NK-92 (cell line): ENCODE measurements around the gene FSIP1.

Experiments used
- DNase-seq: peaks from one replicate; lab custom pipeline; 2025; ENCODE audit not compliant: unreplicated experiment; lab: John Stamatoyannopoulos, UW

The FSIP1 gene

GRCh38 chr15:39720621-39721611, 61.7 kb downstream of the FSIP1 start:
- no peak for DNase-seq

GRCh38 chr15:39720081-39720480, 62.6 kb downstream of the FSIP1 start:
- DNase-seq: no peak

- DNase-seq: no peak
These were observed 63.5 kb downstream of the FSIP1 start for GRCh38 chr15:39719109-39719508.

- DNase-seq: no peak
These were observed 65.5 kb downstream of the FSIP1 start for GRCh38 chr15:39717134-39717533.

GRCh38 chr15:39714251-39714650, 68.4 kb downstream of the FSIP1 start:
- no peak for DNase-seq

- DNase-seq: no peak
These were observed 68.8 kb downstream of the FSIP1 start for GRCh38 chr15:39713846-39714245.

GRCh38 chr15:39710681-39711080, 72.0 kb downstream of the FSIP1 start:
- no peak for DNase-seq

GRCh38 chr15:39709941-39710340, 72.7 kb downstream of the FSIP1 start:
- no peak for DNase-seq

GRCh38 chr15:39706206-39706605, 76.4 kb downstream of the FSIP1 start:
- no peak for DNase-seq

GRCh38 chr15:39704689-39705088, 78.0 kb downstream of the FSIP1 start:
- no peak for DNase-seq

GRCh38 chr15:39704235-39704634, 78.4 kb downstream of the FSIP1 start:
- DNase-seq: no peak

GRCh38 chr15:39701988-39702387, 80.7 kb downstream of the FSIP1 start:
- DNase-seq: no peak

- DNase-seq: no peak
These were observed 82.3 kb downstream of the FSIP1 start for GRCh38 chr15:39700375-39700700.

GRCh38 chr15:39699516-39700374, 82.9 kb downstream of the FSIP1 start:
- DNase-seq: no peak

GRCh38 chr15:39698444-39699390, 83.9 kb downstream of the FSIP1 start:
- no peak for DNase-seq

GRCh38 chr15:39697509-39697908, 85.1 kb downstream of the FSIP1 start:
- no peak for DNase-seq

- DNase-seq: no peak
These were observed 86.8 kb downstream of the FSIP1 start for GRCh38 chr15:39695793-39696192.

- no peak for DNase-seq
These were observed 90.0 kb downstream of the FSIP1 start for GRCh38 chr15:39692356-39693327.

- no peak for DNase-seq
These were observed 91.6 kb downstream of the FSIP1 start for GRCh38 chr15:39690881-39691634.
